IMR-90 (cell line): Measurements from ENCODE around the gene HUWE1. TPM values are rescaled to one million over a fixed set of nuclear protein-coding genes. Genes with fewer than 3 reads are reported as not detected.

ENCODE experiments used
- ATAC-seq: fragments of 200-7000 bp; cut with Tn5 transposase; 2 replicates; pipeline ENCODE4 v1.9.1; 2020; ENCODE audit warnings: low read depth, mild to moderate bottlenecking, moderate library complexity
- BruUV-seq: library from RNA; stranded (reverse); fragments of 400-500 nt; replicated peaks from 2 replicates; lab custom pipeline; 2021; lab: Mats Ljungman, UMichigan
- CTCF ChIA-PET: fragments of 300-600 bp; formaldehyde crosslinking; extraction: SDS; loops from one replicate; lab custom pipeline; 2021; ENCODE audit warnings: antibody characterized with exemption; lab: Yijun Ruan, JAX
- POLR2A ChIA-PET: fragments of 300-600 bp; sonication (Branson Sonifier 250); formaldehyde crosslinking; loops from one replicate; lab custom pipeline; 2022; ENCODE audit warnings: antibody characterized with exemption; ENCODE audit not compliant: unreplicated experiment; lab: Charles Lee
- DNase-seq: peaks from one replicate; pipeline ENCODE4 v3.0.0; 2013
- H2AFZ ChIP-seq: replicated peaks from 2 replicates; pipeline ENCODE3; 2013; ENCODE audit warnings: low read length, mild to moderate bottlenecking; ENCODE audit not compliant: poor library complexity
- H2AK5ac ChIP-seq: 2 replicates; pipeline ENCODE4 v1.6.1; 2013; ENCODE audit warnings: low read depth, low read length, inconsistent platforms
- H2AK9ac ChIP-seq: replicated peaks from 2 replicates; pipeline ENCODE3; 2013; ENCODE audit warnings: mild to moderate bottlenecking, low read depth, low read length, moderate library complexity; ENCODE audit not compliant: poor library complexity
- H2BK120ac ChIP-seq: 2 replicates; pipeline ENCODE4 v1.6.1; 2013; ENCODE audit warnings: low read depth, low read length, inconsistent platforms
- H2BK15ac ChIP-seq: 3 replicates; pipeline ENCODE4 v1.6.1; 2013; ENCODE audit warnings: low read depth, low read length, inconsistent platforms
- H2BK20ac ChIP-seq: 2 replicates; pipeline ENCODE4 v1.6.1; 2013; ENCODE audit warnings: low read depth, mild to moderate bottlenecking, inconsistent platforms, low read length, moderate library complexity
- H2BK5ac ChIP-seq: 2 replicates; pipeline ENCODE4 v1.6.1; 2013; ENCODE audit warnings: mild to moderate bottlenecking, low read depth, low read length, inconsistent platforms; ENCODE audit not compliant: poor library complexity, severe bottlenecking
- H3K14ac ChIP-seq: replicated peaks from 2 replicates; pipeline ENCODE4 v1.6.1; 2013; ENCODE audit warnings: low read depth, low read length, inconsistent platforms
- H3K18ac ChIP-seq: 2 replicates; pipeline ENCODE4 v1.6.1; 2013; ENCODE audit warnings: low read depth, low read length, control low read depth
- H3K23ac ChIP-seq: 2 replicates; pipeline ENCODE4 v1.6.1; 2013; ENCODE audit warnings: low read depth, low read length, inconsistent platforms
- H3K27ac ChIP-seq: 2 replicates; pipeline ENCODE4 v1.5.1; 2013; ENCODE audit warnings: mild to moderate bottlenecking, control low read depth, low read length; ENCODE audit not compliant: insufficient read depth
- H3K27me3 ChIP-seq: 2 replicates; pipeline ENCODE4 v1.6.1; 2013; ENCODE audit warnings: low read length; ENCODE audit not compliant: control insufficient read depth, insufficient read depth
- H3K36me3 ChIP-seq: 2 replicates; pipeline ENCODE4 v1.6.1; 2013; ENCODE audit warnings: low read length, mixed read lengths; ENCODE audit not compliant: control insufficient read depth, insufficient read depth
- H3K4ac ChIP-seq: 2 replicates; pipeline ENCODE4 v1.6.1; 2013; ENCODE audit warnings: low read depth, low read length, inconsistent platforms
- H3K4me1 ChIP-seq: 2 replicates; pipeline ENCODE4 v1.6.1; 2013; ENCODE audit warnings: low read length, mixed read lengths; ENCODE audit not compliant: control insufficient read depth, insufficient read depth
- H3K4me2 ChIP-seq: 2 replicates; pipeline ENCODE4 v1.6.1; 2013; ENCODE audit warnings: low read depth, mild to moderate bottlenecking, control low read depth, low read length, moderate library complexity
- H3K4me3 ChIP-seq: 2 replicates; pipeline ENCODE4 v1.5.1; 2013; ENCODE audit warnings: low read depth, mild to moderate bottlenecking, control low read depth, low read length, moderate library complexity; ENCODE audit not compliant: insufficient read depth
- H3K56ac ChIP-seq: 2 replicates; pipeline ENCODE4 v1.6.1; 2013; ENCODE audit warnings: low read length, inconsistent platforms; ENCODE audit not compliant: insufficient read depth; ENCODE audit errors: extremely low read depth
- H3K79me1 ChIP-seq, 2 experiments: 2 replicates each; pipeline ENCODE4 v1.6.1; 2013; ENCODE audit warnings: low read length in 2 of 2, inconsistent platforms in 1 of 2, low read depth in 1 of 2
- H3K9ac ChIP-seq: 2 replicates; pipeline ENCODE4 v1.6.1; 2013; ENCODE audit warnings: low read depth, low read length, control low read depth
- H3K9me1 ChIP-seq: 2 replicates; pipeline ENCODE4 v1.6.1; 2013; ENCODE audit warnings: low read length, inconsistent platforms; ENCODE audit not compliant: insufficient read depth
- H3K9me3 ChIP-seq: 2 replicates; pipeline ENCODE4 v1.6.1; 2013; ENCODE audit warnings: low read length; ENCODE audit not compliant: control insufficient read depth, insufficient read depth
- H4K20me1 ChIP-seq: 2 replicates; pipeline ENCODE4 v1.6.1; 2013; ENCODE audit warnings: low read length, inconsistent platforms; ENCODE audit not compliant: insufficient read depth
- H4K5ac ChIP-seq: 2 replicates; pipeline ENCODE4 v1.6.1; 2013; ENCODE audit warnings: mild to moderate bottlenecking, low read depth, low read length, control low read depth
- H4K8ac ChIP-seq, 2 experiments: 2 replicates each; pipeline ENCODE4 v1.6.1; 2013; ENCODE audit warnings: low read depth in 2 of 2, low read length in 2 of 2, control low read depth in 1 of 2, inconsistent platforms in 1 of 2
- H4K91ac ChIP-seq: 2 replicates; pipeline ENCODE4 v1.6.1; 2013; ENCODE audit warnings: low read depth, low read length, inconsistent platforms; ENCODE audit not compliant: insufficient read depth
- BHLHE40 ChIP-seq: fragments of 150-350 bp; IDR thresholded peaks from 2 replicates; pipeline ENCODE4 v1.6.1; 2016; ENCODE audit warnings: mild to moderate bottlenecking, low read depth, low read length
- CEBPB ChIP-seq: IDR thresholded peaks from 2 replicates; pipeline ENCODE4 v1.6.1; 2012; ENCODE audit warnings: low read depth, low read length, improper control_type of control experiment
- CHD1 ChIP-seq: IDR thresholded peaks from 2 replicates; pipeline ENCODE4 v1.6.1; 2012; ENCODE audit warnings: low read depth, low read length, improper control_type of control experiment
- CTCF ChIP-seq: conservative IDR thresholded peaks from 2 replicates; pipeline ENCODE4 v1.5.1; 2012; ENCODE audit warnings: mild to moderate bottlenecking, low read depth, low read length, improper control_type of control experiment
- ELK1 ChIP-seq: fragments of 150-350 bp; IDR thresholded peaks from 2 replicates; pipeline ENCODE4 v1.6.1; 2016; ENCODE audit warnings: low read depth, mild to moderate bottlenecking, low read length, moderate library complexity, borderline replicate concordance
- FOS ChIP-seq: fragments of 150-350 bp; IDR thresholded peaks from 2 replicates; pipeline ENCODE4 v1.6.1; 2016; ENCODE audit warnings: low read depth, low read length
- MAFK ChIP-seq: IDR thresholded peaks from 2 replicates; pipeline ENCODE4 v1.6.1; 2012; ENCODE audit warnings: low read depth, low read length, improper control_type of control experiment
- MAZ ChIP-seq: IDR thresholded peaks from 2 replicates; pipeline ENCODE4 v1.6.1; 2012; ENCODE audit warnings: low read depth, mild to moderate bottlenecking, low read length, improper control_type of control experiment, moderate library complexity, borderline replicate concordance
- MXI1 ChIP-seq: IDR thresholded peaks from 2 replicates; pipeline ENCODE4 v1.6.1; 2012; ENCODE audit warnings: low read depth, mild to moderate bottlenecking, low read length, moderate library complexity, borderline replicate concordance
- NFE2L2 ChIP-seq: fragments of 150-350 bp; IDR thresholded peaks from 2 replicates; pipeline ENCODE4 v1.6.1; 2016; ENCODE audit warnings: low read depth, mild to moderate bottlenecking, low read length
- POLR2A ChIP-seq: IDR thresholded peaks from 2 replicates; pipeline ENCODE4 v1.6.1; 2012; ENCODE audit warnings: mild to moderate bottlenecking, low read depth, low read length
- RAD21 ChIP-seq: IDR thresholded peaks from 2 replicates; pipeline ENCODE4 v1.6.1; 2012; ENCODE audit warnings: low read length, improper control_type of control experiment
- RCOR1 ChIP-seq: IDR thresholded peaks from 2 replicates; pipeline ENCODE4 v1.6.1; 2012; ENCODE audit warnings: mild to moderate bottlenecking, low read length, improper control_type of control experiment; ENCODE audit not compliant: insufficient replicate concordance
- RFX5 ChIP-seq: IDR thresholded peaks from 2 replicates; pipeline ENCODE4 v1.8.0; 2012; ENCODE audit warnings: low read depth, mild to moderate bottlenecking, low read length, moderate library complexity
- SMC3 ChIP-seq: fragments of 150-350 bp; IDR thresholded peaks from 2 replicates; pipeline ENCODE4 v1.6.1; 2016; ENCODE audit warnings: low read depth, mild to moderate bottlenecking, antibody characterized with exemption, low read length, moderate library complexity
- USF2 ChIP-seq: fragments of 150-350 bp; IDR thresholded peaks from 2 replicates; pipeline ENCODE4 v1.6.1; 2017; ENCODE audit warnings: mild to moderate bottlenecking, antibody characterized with exemption, low read length, low read depth
- WGBS, 2 experiments: methylation state at CpG; one replicate each; pipeline versions ENCODE4 v1.1.5 to v1.1.7; 2013; ENCODE audit warnings: missing lambda C conversion rate in 2 of 2; ENCODE audit not compliant: insufficient read length in 1 of 2; ENCODE audit errors: extremely low coverage in 2 of 2; 5-methylcytosine and 5-hydroxymethylcytosine counted together
- dilution Hi-C: fragments of 300-500 bp; cut with HindIII; formaldehyde crosslinking; loops from one replicate; pipeline ENCODE4 v1.14.3; 2018; ENCODE audit warnings: low sequenced_read_pairs; ENCODE audit not compliant: unreplicated experiment
- in situ Hi-C: fragments of 300-500 bp; cut with MboI; formaldehyde crosslinking; loops from 3 replicates; pipeline ENCODE4 v1.14.3; 2019; ENCODE audit warnings: low sequenced_read_pairs, inconsistent platforms, mixed read lengths
- intact Hi-C: fragments of 100-400 bp; cut with micrococcal nuclease; formaldehyde crosslinking; loops from 2 replicates; pipeline ENCODE4 v1.10.0; 2022
- polyA plus RNA-seq, 3 experiments: library from polyadenylated mRNA; depleted of rRNA; stranded (reverse); fragments of >200 nt; gene quantifications; 2 replicates each; pipeline ENCODE4 v1.2.3, GENCODE V29; 2012; ENCODE audit warnings: low replicate concordance in 1 of 3
- total RNA-seq: library from RNA; depleted of rRNA; stranded (reverse); fragments of >200 nt; gene quantifications from 2 replicates; pipeline ENCODE4 v1.2.3, GENCODE V29; 2012

The HUWE1 gene
- total and polyA plus RNA-seq, 2 of the 4 experiments (the other 2 are of a cell fraction): 47.6 to 57.7 TPM

- H2AK5ac ChIP-seq: no peak overlapping the region
- no peak overlapping the region for H3K4me3 ChIP-seq
- DNase-seq (no peak), ATAC-seq (no peak)
- no peak overlapping the region for H4K8ac ChIP-seq
- no peaks in the 10 kb centered on the region for H3K36me3 ChIP-seq
- no peaks in the 10 kb centered on the region for H4K20me1 ChIP-seq
- H3K56ac ChIP-seq: no peak overlapping the region
- ChIA-PET POLR2A (no interaction called here), CTCF (interaction anchor here (0.6 kb wide), 1 partner anchor 20 kb away, joined by 3 read pairs; no protein-coding TSS in a partner anchor)
- BruUV-seq: no TSS peak
- H3K14ac ChIP-seq: no peak overlapping the region
- H3K23ac ChIP-seq: no peak overlapping the region
- H2BK15ac ChIP-seq: no peak overlapping the region
- no peak overlapping the region for H3K27ac ChIP-seq
- H3K9me1 ChIP-seq: no peaks in the 10 kb centered on the region
- no peak overlapping the region for H2AFZ ChIP-seq
- dilution Hi-C loops (no loop called here), intact Hi-C loops (no loop called here), in situ Hi-C loops (no loop called here)
- no peak overlapping the region for H4K91ac ChIP-seq
- no CpG with 5 or more reads among the region's 3 CpGs for WGBS, 2 experiments
- no peak overlapping the region for H4K5ac ChIP-seq
- no peak overlapping the region for H2BK120ac ChIP-seq
- no peak overlapping the region for H3K18ac ChIP-seq
- H2AK9ac ChIP-seq: no peak overlapping the region
- H3K27me3 ChIP-seq: peaks cover 5% of the 10 kb centered on the region
- no peak overlapping the region for H2BK5ac ChIP-seq
- no peaks in the 10 kb centered on the region for H3K4me1 ChIP-seq
- TF ChIP-seq NFE2L2 (no peak), RCOR1 (no peak), BHLHE40 (no peak), MAFK (no peak), SMC3 (no peak), MXI1 (no peak), POLR2A (no peak), CEBPB (no peak), CTCF (no peak), MAZ (no peak), FOS (no peak), RFX5 (no peak), ELK1 (no peak), RAD21 (no peak), USF2 (no peak), CHD1 (no peak)
- no peak overlapping the region for H3K4ac ChIP-seq
- H3K9me3 ChIP-seq: no peaks in the 10 kb centered on the region
- no peak overlapping the region for H3K4me2 ChIP-seq
- no peak overlapping the region for H3K9ac ChIP-seq
- H2BK20ac ChIP-seq: no peak overlapping the region
- H3K79me1 ChIP-seq: no peaks in the 10 kb centered on the region
These were observed 18.3 kb upstream of the HUWE1 start for GRCh38 chrX:53704854-53705253.
